Ascending aorta (tissue), 2 donors: ENCODE results near the gene MYO1D. TPM values are rescaled to one million over a fixed set of nuclear protein-coding genes. Genes with fewer than 3 reads are reported as not detected.

Experiments
- DNase-seq, 2 donors: peaks; one replicate each; pipeline ENCODE4 v3.0.0-alpha.2; 2019; ENCODE audit warnings: low spot score in 2 of 2
- H3K27ac ChIP-seq, 2 donors: fragments of 200-600 bp; sonication (generic); one replicate each; pipeline ENCODE4 v1.5.1; 2016 to 2017; ENCODE audit warnings: mild to moderate bottlenecking in 1 of 2
- H3K27me3 ChIP-seq: fragments of 200-600 bp; sonication (generic); one replicate; pipeline ENCODE4 v1.5.1; 2017
- H3K36me3 ChIP-seq, 2 donors: fragments of 200-600 bp; sonication (generic); one replicate each; pipeline ENCODE4 v1.5.1; 2016
- H3K4me1 ChIP-seq, 2 donors: fragments of 200-600 bp; sonication (generic); one replicate each; pipeline ENCODE4 v1.5.1; 2016 to 2017; ENCODE audit warnings: mild to moderate bottlenecking in 1 of 2
- H3K4me3 ChIP-seq, 2 donors: fragments of 200-600 bp; sonication (generic); one replicate each; pipeline ENCODE4 v1.5.1; 2016 to 2017; ENCODE audit warnings: mild to moderate bottlenecking in 1 of 2
- H3K9me3 ChIP-seq, 2 donors: fragments of 200-600 bp; sonication (generic); one replicate each; pipeline ENCODE4 v1.5.1; 2016
- CTCF ChIP-seq, 3 experiments: fragments of 200-600 bp in 2 of 3; fragments of 450-650 bp in 1 of 3; sonication (generic) in 2 of 3; IDR thresholded peaks; one replicate each; pipeline ENCODE4 v1.5.1; 2016 to 2019; ENCODE audit warnings: antibody characterized with exemption in 3 of 3, mild to moderate bottlenecking in 1 of 3, moderate library complexity in 1 of 3
- intact Hi-C: fragments of 100-400 bp; cut with DNase I; formaldehyde crosslinking; loops from one replicate; pipeline ENCODE4 v1.15.1; 2023
- total RNA-seq: library from RNA; depleted of rRNA; stranded (reverse); fragments of >200 nt; gene quantifications from one replicate; pipeline ENCODE4 v1.1.0, GENCODE V29; 2016

Gene MYO1D
- total RNA-seq, 1 donor from 2014 or later, result 105 TPM

- Histone ChIP-seq H3K36me3 (peaks cover 84 to 98% of the 10 kb centered on the region in 2 donors), H3K27ac (no peak overlapping the region), H3K27me3 (no peaks in the 10 kb centered on the region), H3K4me3 (no peak overlapping the region), H3K9me3 (no peaks in the 10 kb centered on the region), H3K4me1 (no peaks in the 10 kb centered on the region)
- no peak for DNase-seq
- no peak for TF ChIP-seq CTCF (IDR thresholded peaks at IDR 0.05)
- intact Hi-C loops, result no loop called here
Observed at GRCh38 chr17:32470405-32471167, 406.3 kb downstream of the MYO1D start.

GRCh38 chr17:32467949-32468348 lies 409.0 kb downstream of the MYO1D start:
- Histone ChIP-seq H3K4me3 (no peak overlapping the region), H3K36me3 (peaks cover 82 to 99% of the 10 kb centered on the region in 2 donors), H3K4me1 (no peaks in the 10 kb centered on the region), H3K9me3 (no peaks in the 10 kb centered on the region), H3K27ac (no peak overlapping the region), H3K27me3 (no peaks in the 10 kb centered on the region)
- no peak for DNase-seq
- TF ChIP-seq CTCF (IDR thresholded peaks at IDR 0.05), result no peak
- intact Hi-C loops, result no loop called here

GRCh38 chr17:32464374-32464773 lies 412.6 kb downstream of the MYO1D start:
- no peak for DNase-seq
- Histone ChIP-seq H3K9me3 (no peaks in the 10 kb centered on the region), H3K27me3 (no peaks in the 10 kb centered on the region), H3K27ac (no peak overlapping the region), H3K36me3 (peaks cover 75 to 88% of the 10 kb centered on the region in 2 donors), H3K4me3 (no peak overlapping the region), H3K4me1 (peaks cover 0 to 8% of the 10 kb centered on the region in 2 donors)
- intact Hi-C loops, result no loop called here
- TF ChIP-seq CTCF (IDR thresholded peaks at IDR 0.05), result no peak

GRCh38 chr17:32463304-32463703 lies 413.6 kb downstream of the MYO1D start:
- intact Hi-C loops, result no loop called here
- Histone ChIP-seq H3K4me3 (no peak overlapping the region), H3K36me3 (peaks cover 80 to 86% of the 10 kb centered on the region in 2 donors), H3K4me1 (peaks cover 0 to 8% of the 10 kb centered on the region in 2 donors), H3K27ac (no peak overlapping the region), H3K9me3 (no peaks in the 10 kb centered on the region), H3K27me3 (no peaks in the 10 kb centered on the region)
- no peak for TF ChIP-seq CTCF (IDR thresholded peaks at IDR 0.05)
- DNase-seq, result no peak

- intact Hi-C loops, result no loop called here
- peaks cover 83 to 86% of the 10 kb centered on the region in 2 donors for H3K36me3 ChIP-seq
- no peak overlapping the region for H3K27ac ChIP-seq
- peaks cover 0 to 8% of the 10 kb centered on the region in 2 donors for H3K4me1 ChIP-seq
- TF ChIP-seq CTCF (IDR thresholded peaks at IDR 0.05), result peak; percentile 6 to 53 (median 43)
- H3K9me3 ChIP-seq, result no peaks in the 10 kb centered on the region
- DNase-seq, result no peak
- no peaks in the 10 kb centered on the region for H3K27me3 ChIP-seq
- no peak overlapping the region for H3K4me3 ChIP-seq
Observed at GRCh38 chr17:32461853-32462617, 414.9 kb downstream of the MYO1D start.
